Caco-2 (cell line): ENCODE data around the gene CHI3L2. TPM values are rescaled to one million over a fixed set of nuclear protein-coding genes. Genes with fewer than 3 reads are reported as not detected.

Experiments used
- BruUV-seq: library from RNA; stranded (reverse); fragments of 400-500 nt; replicated peaks from 2 replicates; lab custom pipeline; 2021; lab: Mats Ljungman, UMichigan
- CTCF ChIA-PET: fragments of 300-600 bp; sonication (Branson Sonifier 250); formaldehyde crosslinking; loops from one replicate; lab custom pipeline; 2022; ENCODE audit warnings: antibody characterized with exemption; lab: Charles Lee
- POLR2A ChIA-PET: fragments of 300-600 bp; sonication (Branson Sonifier 250); formaldehyde crosslinking; loops from one replicate; lab custom pipeline; 2022; ENCODE audit warnings: antibody characterized with exemption; lab: Charles Lee
- DNase-seq, 2 experiments: peaks; one replicate each; pipeline versions ENCODE4 v3.0.0 to v3.0.0-alpha.2; 2020 to 2022
- H3K27me3 ChIP-seq: replicated peaks from 2 replicates; pipeline ENCODE4 v1.6.0; 2011; ENCODE audit warnings: low read length; ENCODE audit not compliant: control insufficient read depth, insufficient read depth
- H3K36me3 ChIP-seq: 2 replicates; pipeline ENCODE4 v1.5.1; 2011; ENCODE audit warnings: low read length; ENCODE audit not compliant: control insufficient read depth, insufficient read depth
- H3K4me1 ChIP-seq: fragments of 250-450 bp; sonication (Bioruptor Pico); 2 replicates; pipeline ENCODE4 v1.5.1; 2020; ENCODE audit warnings: mild to moderate bottlenecking
- H3K4me3 ChIP-seq: 2 replicates; pipeline ENCODE4 v1.5.1; 2011; ENCODE audit warnings: low read depth, mild to moderate bottlenecking, control low read depth, low read length
- H3K9me3 ChIP-seq: fragments of 250-450 bp; sonication (Bioruptor Pico); 2 replicates; pipeline ENCODE4 v1.5.1; 2020; ENCODE audit warnings: mild to moderate bottlenecking, moderate library complexity
- H3K27ac Mint-ChIP-seq: one replicate; pipeline ENCODE4 v1.8.0; 2022; ENCODE audit warnings: mixed read lengths; ENCODE audit not compliant: unreplicated experiment
- H3K27me3 Mint-ChIP-seq: one replicate; pipeline ENCODE4 v1.8.0; 2022; ENCODE audit warnings: mixed read lengths; ENCODE audit not compliant: insufficient read depth, unreplicated experiment
- H3K36me3 Mint-ChIP-seq: one replicate; pipeline ENCODE4 v1.8.0; 2022; ENCODE audit warnings: mild to moderate bottlenecking, mixed read lengths; ENCODE audit not compliant: insufficient read depth, unreplicated experiment
- H3K4me1 Mint-ChIP-seq: one replicate; pipeline ENCODE4 v1.8.0; 2022; ENCODE audit warnings: low read depth, mixed read lengths; ENCODE audit not compliant: unreplicated experiment
- H3K4me3 Mint-ChIP-seq: one replicate; pipeline ENCODE4 v1.8.0; 2022; ENCODE audit warnings: mild to moderate bottlenecking, moderate library complexity, mixed read lengths; ENCODE audit not compliant: unreplicated experiment
- H3K9me3 Mint-ChIP-seq: one replicate; pipeline ENCODE4 v1.8.0; 2022; ENCODE audit warnings: mixed read lengths; ENCODE audit not compliant: unreplicated experiment
- CTCF ChIP-seq, 2 experiments: fragments of 200-600 bp in 1 of 2; IDR thresholded peaks; 1 replicate in 1 of 2; 2 replicates in 1 of 2; pipeline versions ENCODE4 v1.5.1 to v1.8.0; 2011 to 2022; ENCODE audit warnings: antibody characterized with exemption in 1 of 2, control low read depth in 1 of 2, inconsistent platforms in 1 of 2, low read depth in 1 of 2, low read length in 1 of 2, mild to moderate bottlenecking in 1 of 2, moderate library complexity in 1 of 2; ENCODE audit not compliant: insufficient read depth in 1 of 2, severe bottlenecking in 1 of 2, unreplicated experiment in 1 of 2
- intact Hi-C: fragments of 100-400 bp; cut with micrococcal nuclease; formaldehyde crosslinking; loops from one replicate; pipeline ENCODE4 v1.10.0; 2022; ENCODE audit not compliant: unreplicated experiment
- total RNA-seq: library from RNA; stranded (reverse); gene quantifications from 2 replicates; pipeline ENCODE4 v1.2.3, GENCODE V29; 2022

The CHI3L2 gene
- total RNA-seq, 1 experiment from 2014 or later: not detected

DNA sequence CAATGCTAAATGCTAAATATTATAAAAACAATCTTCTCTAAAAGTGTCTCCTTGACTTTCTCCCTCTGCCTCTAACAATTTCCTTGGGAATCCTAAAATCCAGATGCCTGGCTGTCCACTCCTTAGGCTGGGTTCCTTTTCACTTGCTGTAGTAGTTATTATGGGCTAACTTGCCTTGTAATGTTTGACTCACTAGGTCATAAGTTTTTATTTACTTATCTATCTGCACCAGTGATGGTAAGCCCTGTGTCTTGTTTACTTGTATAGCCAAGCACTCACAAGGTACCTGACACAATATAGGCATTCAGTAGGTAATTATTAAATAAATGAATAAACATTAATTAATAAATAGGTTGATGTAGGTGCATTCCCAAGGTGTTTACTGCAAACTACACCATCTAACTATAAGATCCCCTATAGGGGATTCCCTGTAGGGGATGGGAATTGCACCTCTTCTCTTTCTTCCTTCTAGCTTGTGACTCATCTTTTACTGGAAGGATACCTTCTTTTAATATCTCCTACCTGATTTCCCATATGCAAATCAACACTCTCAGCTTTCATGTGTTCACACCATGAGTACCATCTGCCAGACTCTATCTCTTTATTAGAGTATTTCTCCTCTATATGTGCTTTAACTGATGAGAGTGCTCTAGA is 48.4 kb downstream of the CHI3L2 start:
- Mint-ChIP-seq H3K4me1 (no peaks in the 10 kb centered on the region), H3K27me3 (no peaks in the 10 kb centered on the region), H3K27ac (no peak overlapping the region), H3K36me3 (no peaks in the 10 kb centered on the region), H3K9me3 (peaks cover 11% of the 10 kb centered on the region), H3K4me3 (no peak overlapping the region)
- Histone ChIP-seq H3K4me3 (no peak overlapping the region), H3K27me3 (no peaks in the 10 kb centered on the region), H3K9me3 (no peaks in the 10 kb centered on the region), H3K36me3 (no peaks in the 10 kb centered on the region), H3K4me1 (no peaks in the 10 kb centered on the region)
- intact Hi-C loops: no loop called here
- DNase-seq: no peak
- no TSS peak for BruUV-seq
- POLR2A ChIA-PET: no interaction called here
- CTCF ChIA-PET: no interaction called here
- TF ChIP-seq CTCF (IDR thresholded peaks at IDR 0.05; ENCODE audit: insufficient read depth in 1 of 2, low read depth in 1 of 2, low read length in 1 of 2, severe bottlenecking in 1 of 2, unreplicated experiment in 1 of 2): no peak

DNA sequence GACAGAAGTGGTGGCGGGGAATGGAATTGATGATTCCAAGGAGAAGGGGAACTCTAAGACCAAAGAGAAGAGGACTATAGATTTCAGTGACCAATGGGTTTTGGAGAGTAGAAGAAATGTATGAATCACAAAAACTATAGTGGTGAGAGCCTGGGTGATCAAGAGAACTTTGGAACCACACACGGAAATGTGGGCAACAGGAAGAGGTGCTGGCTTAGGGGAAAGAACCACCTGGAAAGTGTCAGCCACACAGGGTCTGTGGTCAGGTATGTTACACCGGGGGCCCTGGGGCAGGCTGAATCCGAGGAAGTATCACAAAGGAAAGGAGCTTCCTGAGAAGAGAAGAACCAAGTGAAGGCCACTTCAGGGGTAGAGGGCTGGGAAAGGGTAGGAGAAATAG is 51.6 kb downstream of the CHI3L2 start:
- no peaks in the 10 kb centered on the region for H3K27me3 ChIP-seq
- BruUV-seq: no TSS peak
- ChIA-PET CTCF (no interaction called here), POLR2A (no interaction called here)
- intact Hi-C loops: no loop called here
- TF ChIP-seq CTCF (IDR thresholded peaks at IDR 0.05; ENCODE audit: insufficient read depth in 1 of 2, low read depth in 1 of 2, low read length in 1 of 2, severe bottlenecking in 1 of 2, unreplicated experiment in 1 of 2): no peak
- H3K9me3 ChIP-seq: no peaks in the 10 kb centered on the region
- H3K27me3 Mint-ChIP-seq: no peaks in the 10 kb centered on the region
- H3K4me3 Mint-ChIP-seq: no peak overlapping the region
- H3K27ac Mint-ChIP-seq: no peak overlapping the region
- no peak overlapping the region for H3K4me3 ChIP-seq
- no peaks in the 10 kb centered on the region for H3K4me1 Mint-ChIP-seq
- H3K9me3 Mint-ChIP-seq: peaks cover 11% of the 10 kb centered on the region
- no peaks in the 10 kb centered on the region for H3K36me3 ChIP-seq
- DNase-seq: no peak
- no peaks in the 10 kb centered on the region for H3K4me1 ChIP-seq
- H3K36me3 Mint-ChIP-seq: no peaks in the 10 kb centered on the region

DNA sequence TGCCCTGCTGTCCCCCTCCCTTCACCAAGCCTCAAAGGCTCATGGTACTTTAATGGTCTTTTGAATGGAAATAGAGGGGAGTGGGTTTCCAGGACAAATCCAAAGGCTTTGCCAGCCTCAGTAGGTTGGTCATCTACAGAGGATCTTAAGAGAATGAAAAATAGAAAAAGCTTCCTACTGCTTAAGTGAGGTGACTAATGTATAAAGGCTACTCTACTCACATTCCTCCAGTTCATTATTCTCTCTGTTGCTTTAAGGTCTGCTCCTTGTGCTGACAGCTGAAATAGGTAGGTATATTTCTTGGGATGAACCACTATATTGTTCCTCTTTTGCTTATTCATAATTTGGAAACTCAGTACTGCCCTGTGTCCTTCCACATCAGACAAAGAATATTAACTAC is 52.8 kb downstream of the CHI3L2 start:
- no peaks in the 10 kb centered on the region for H3K4me1 Mint-ChIP-seq
- no peak for DNase-seq
- H3K27me3 ChIP-seq: no peaks in the 10 kb centered on the region
- no peak overlapping the region for H3K4me3 ChIP-seq
- H3K4me3 Mint-ChIP-seq: no peak overlapping the region
- peaks cover 11% of the 10 kb centered on the region for H3K9me3 Mint-ChIP-seq
- ChIA-PET POLR2A (no interaction called here), CTCF (no interaction called here)
- H3K27ac Mint-ChIP-seq: no peak overlapping the region
- no peaks in the 10 kb centered on the region for H3K36me3 ChIP-seq
- BruUV-seq: no TSS peak
- H3K27me3 Mint-ChIP-seq: no peaks in the 10 kb centered on the region
- H3K4me1 ChIP-seq: peaks cover 2% of the 10 kb centered on the region; the same call in 1 of the 2 replicates
- intact Hi-C loops: no loop called here
- TF ChIP-seq CTCF (IDR thresholded peaks at IDR 0.05; ENCODE audit: insufficient read depth in 1 of 2, low read depth in 1 of 2, low read length in 1 of 2, severe bottlenecking in 1 of 2, unreplicated experiment in 1 of 2): no peak
- no peaks in the 10 kb centered on the region for H3K36me3 Mint-ChIP-seq
- no peaks in the 10 kb centered on the region for H3K9me3 ChIP-seq
